Stimulated activated naive B cell treated with anti-CD40 and anti-IgM and Interleukin-4, amounts not matched to agents 10 μg/mL and 1 μg/mL and 100 μg/mL, for 72 hours (primary cell): ENCODE results near the gene LRRC71.

Source experiments
- ATAC-seq, 2 donors: fragments of 150-1000 bp; cut with Tn5 transposase; replicated peaks; 2 replicates each; pipeline ENCODE4 v1.10.0; 2021; ENCODE audit warnings: moderate library complexity in 1 of 2
- DNase-seq: peaks from one replicate; pipeline ENCODE4 v3.0.0; 2021
- H3K27ac Mint-ChIP-seq: one replicate; pipeline ENCODE4 v1.8.0; 2022; ENCODE audit warnings: mild to moderate bottlenecking, mixed read lengths
- H3K27me3 Mint-ChIP-seq, 2 donors: one replicate each; pipeline ENCODE4 v1.8.0; 2022; ENCODE audit warnings: mixed read lengths in 2 of 2
- H3K36me3 Mint-ChIP-seq, 2 donors: one replicate each; pipeline ENCODE4 v1.8.0; 2022; ENCODE audit warnings: mixed read lengths in 2 of 2, mild to moderate bottlenecking in 1 of 2
- H3K4me1 Mint-ChIP-seq, 2 donors: one replicate each; pipeline ENCODE4 v1.8.0; 2022; ENCODE audit warnings: mixed read lengths in 2 of 2, mild to moderate bottlenecking in 1 of 2
- H3K4me3 Mint-ChIP-seq, 2 donors: one replicate each; pipeline ENCODE4 v1.8.0; 2022; ENCODE audit warnings: mild to moderate bottlenecking in 2 of 2, mixed read lengths in 2 of 2, moderate library complexity in 1 of 2
- H3K9me3 Mint-ChIP-seq, 2 donors: one replicate each; pipeline ENCODE4 v1.8.0; 2022; ENCODE audit warnings: mixed read lengths in 2 of 2, mild to moderate bottlenecking in 1 of 2

LRRC71 gene

DNA sequence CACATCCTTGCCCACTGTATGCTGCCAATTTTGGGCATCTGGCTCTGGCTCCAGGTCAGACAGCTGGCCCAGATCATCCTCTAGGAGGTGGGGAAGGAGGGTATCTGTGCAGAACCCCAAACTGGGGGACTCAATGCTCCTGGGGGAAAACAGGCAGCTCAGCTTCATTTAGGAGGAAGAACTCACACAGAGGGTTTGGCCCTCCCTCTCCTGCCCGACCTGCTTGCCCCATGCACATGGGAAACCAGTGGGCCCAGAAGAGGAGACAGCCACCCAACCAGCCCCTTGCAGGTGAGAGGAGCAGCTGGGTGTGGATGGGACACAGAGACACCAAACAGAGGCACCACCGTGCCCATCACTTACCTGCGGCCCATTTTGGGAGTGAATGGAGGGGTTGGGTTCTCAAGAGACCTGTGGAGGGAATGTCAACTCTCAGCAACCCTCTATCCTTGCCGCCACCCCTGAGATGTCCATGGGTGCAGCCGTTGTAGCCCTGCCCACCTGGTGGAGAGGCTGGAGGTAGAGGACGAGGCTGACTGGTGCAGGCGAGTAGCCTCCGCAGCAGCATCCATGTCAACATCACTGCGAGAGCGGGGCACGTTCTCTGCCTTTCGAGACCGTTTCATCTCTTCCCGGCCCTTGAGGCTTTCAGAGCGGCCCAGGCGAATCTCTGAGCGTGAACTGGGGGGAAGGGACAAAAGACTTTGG, 27.5 kb downstream of the LRRC71 start:
- no peak for ATAC-seq
- H3K27me3 Mint-ChIP-seq: no peaks in the 10 kb centered on the region
- H3K27ac Mint-ChIP-seq: no peak overlapping the region
- no peak overlapping the region for H3K4me3 Mint-ChIP-seq
- no peaks in the 10 kb centered on the region for H3K9me3 Mint-ChIP-seq
- H3K36me3 Mint-ChIP-seq: peaks cover 1 to 5% of the 10 kb centered on the region in 2 donors
- no peaks in the 10 kb centered on the region for H3K4me1 Mint-ChIP-seq
- DNase-seq: no peak

DNA sequence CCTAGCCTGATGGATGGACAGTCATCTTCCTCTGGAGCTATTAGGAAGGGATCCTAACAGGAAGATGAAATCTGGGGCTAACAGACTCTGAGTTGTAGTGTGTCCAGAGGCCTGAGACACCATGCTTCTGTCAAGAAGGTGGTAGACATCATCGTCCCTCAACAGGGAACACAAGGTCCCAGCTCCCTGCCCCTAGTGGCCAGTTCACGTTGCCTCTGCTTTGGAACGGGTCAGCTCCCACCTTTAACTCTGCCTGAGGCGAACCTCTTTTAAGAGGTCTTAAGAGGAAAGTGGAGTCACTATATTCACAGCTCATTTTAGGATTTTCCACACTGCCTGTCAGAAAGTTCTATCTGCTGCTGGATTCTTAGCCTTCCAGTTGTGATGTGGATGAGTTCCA, 28.3 kb downstream of the LRRC71 start:
- ATAC-seq (no peak), DNase-seq (no peak)
- Mint-ChIP-seq H3K36me3 (peaks cover 1 to 5% of the 10 kb centered on the region in 2 donors), H3K9me3 (no peaks in the 10 kb centered on the region), H3K4me3 (no peak overlapping the region), H3K27ac (no peak overlapping the region), H3K4me1 (no peaks in the 10 kb centered on the region), H3K27me3 (no peaks in the 10 kb centered on the region)

DNA sequence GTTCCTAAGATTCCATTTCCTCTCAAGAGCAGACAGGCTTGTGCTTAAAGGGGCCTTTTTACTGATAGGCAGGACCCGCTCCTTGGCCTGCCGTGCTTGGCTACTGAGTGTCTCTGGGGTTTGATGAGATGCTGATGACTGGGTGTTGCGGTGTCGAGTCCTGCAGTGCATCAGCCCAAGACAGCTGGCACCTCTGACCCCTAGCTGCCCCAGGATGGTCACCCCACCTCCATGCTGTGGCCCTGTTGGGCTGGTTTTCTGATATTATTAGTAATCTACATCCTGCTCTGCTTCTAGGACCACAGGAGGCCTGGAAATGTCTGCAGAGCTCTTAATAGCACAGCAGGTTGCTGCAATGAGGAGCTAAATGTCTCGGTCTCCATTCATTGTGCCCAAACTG, 28.7 kb downstream of the LRRC71 start:
- no peak for ATAC-seq
- no peaks in the 10 kb centered on the region for H3K4me1 Mint-ChIP-seq
- H3K27ac Mint-ChIP-seq: no peak overlapping the region

DNA sequence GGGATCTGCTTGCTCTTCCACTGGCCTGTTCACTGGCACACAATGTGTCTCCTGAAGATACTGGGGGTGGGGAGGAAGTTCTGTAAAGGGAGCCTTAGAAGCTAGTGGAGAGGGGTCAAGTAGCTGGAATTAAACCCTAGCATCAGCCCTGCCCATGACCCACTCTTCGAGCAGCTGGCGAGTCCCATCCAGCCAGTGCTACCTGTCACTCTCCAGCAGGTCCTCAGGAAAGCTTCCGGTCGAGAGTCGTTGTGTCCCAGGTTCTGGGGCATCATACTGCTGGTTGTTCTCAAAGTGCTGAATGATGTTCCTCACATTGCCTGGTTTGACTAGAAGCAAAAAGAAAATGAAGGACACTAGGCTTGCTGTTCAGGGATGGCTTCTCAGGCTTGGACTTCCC, 30.9 kb downstream of the LRRC71 start:
- Mint-ChIP-seq H3K4me3 (no peak overlapping the region), H3K27ac (no peak overlapping the region), H3K9me3 (no peaks in the 10 kb centered on the region), H3K27me3 (no peaks in the 10 kb centered on the region), H3K4me1 (no peaks in the 10 kb centered on the region), H3K36me3 (peaks cover 0 to 4% of the 10 kb centered on the region in 2 donors)
- ATAC-seq (no peak), DNase-seq (no peak)

More for the DNA sequence above, 28.7 kb downstream of the LRRC71 start:
- no peak for DNase-seq
- no peaks in the 10 kb centered on the region for H3K27me3 Mint-ChIP-seq
- peaks cover 1 to 5% of the 10 kb centered on the region in 2 donors for H3K36me3 Mint-ChIP-seq
- no peaks in the 10 kb centered on the region for H3K9me3 Mint-ChIP-seq
- no peak overlapping the region for H3K4me3 Mint-ChIP-seq

DNA sequence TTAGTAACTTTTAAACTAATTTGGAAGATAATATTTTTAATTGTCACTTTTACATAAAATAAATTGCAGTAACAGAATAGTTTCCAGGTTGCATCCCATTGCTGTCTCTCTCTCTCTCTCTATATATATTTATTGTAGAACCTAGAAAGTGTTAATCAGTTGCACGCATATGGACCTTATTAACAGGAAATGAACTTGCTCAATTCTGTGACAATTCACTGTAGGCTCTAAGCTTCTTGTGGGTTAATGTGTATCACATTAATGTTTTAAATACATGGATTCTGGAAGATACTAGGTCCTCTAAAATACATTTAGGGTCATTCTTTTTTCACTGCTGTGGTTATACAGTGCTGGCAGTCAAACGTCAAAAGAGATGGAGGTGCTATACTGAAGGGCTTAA, 33.1 kb downstream of the LRRC71 start:
- Mint-ChIP-seq H3K4me1 (no peaks in the 10 kb centered on the region), H3K9me3 (no peaks in the 10 kb centered on the region)
- no peak for ATAC-seq

DNA sequence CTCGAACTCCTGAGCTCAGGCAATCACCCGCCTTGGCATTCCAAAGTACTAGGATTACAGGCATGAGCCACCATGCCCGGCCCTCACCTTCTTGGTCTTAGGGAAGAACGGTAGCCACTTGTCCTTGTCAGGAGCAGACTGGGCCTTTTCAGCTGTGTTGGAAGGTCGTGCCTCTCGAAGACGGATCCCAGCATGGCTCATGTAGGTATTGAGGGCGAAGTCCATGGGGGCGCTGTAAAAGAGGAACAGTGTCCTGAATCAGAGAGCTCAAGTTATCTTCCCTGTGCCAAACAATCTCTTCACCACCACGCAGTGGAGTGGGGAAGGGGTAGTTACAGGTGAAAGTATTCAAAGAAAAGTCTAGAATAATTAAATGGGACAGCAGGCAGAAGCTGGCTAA, 35.9 kb downstream of the LRRC71 start:
- H3K36me3 Mint-ChIP-seq: peaks cover 0 to 18% of the 10 kb centered on the region in 2 donors
- peaks cover 0 to 4% of the 10 kb centered on the region in 2 donors for H3K27me3 Mint-ChIP-seq
- H3K4me1 Mint-ChIP-seq: peaks cover 0 to 9% of the 10 kb centered on the region in 2 donors
- no peak overlapping the region for H3K27ac Mint-ChIP-seq
- H3K9me3 Mint-ChIP-seq: no peaks in the 10 kb centered on the region
- no peak for ATAC-seq
- no peak overlapping the region for H3K4me3 Mint-ChIP-seq
- DNase-seq: no peak

More for the DNA sequence above, 33.1 kb downstream of the LRRC71 start:
- Mint-ChIP-seq H3K27me3 (peaks cover 0 to 4% of the 10 kb centered on the region in 2 donors), H3K36me3 (peaks cover 0 to 13% of the 10 kb centered on the region in 2 donors), H3K27ac (no peak overlapping the region), H3K4me3 (no peak overlapping the region)
- DNase-seq: no peak

DNA sequence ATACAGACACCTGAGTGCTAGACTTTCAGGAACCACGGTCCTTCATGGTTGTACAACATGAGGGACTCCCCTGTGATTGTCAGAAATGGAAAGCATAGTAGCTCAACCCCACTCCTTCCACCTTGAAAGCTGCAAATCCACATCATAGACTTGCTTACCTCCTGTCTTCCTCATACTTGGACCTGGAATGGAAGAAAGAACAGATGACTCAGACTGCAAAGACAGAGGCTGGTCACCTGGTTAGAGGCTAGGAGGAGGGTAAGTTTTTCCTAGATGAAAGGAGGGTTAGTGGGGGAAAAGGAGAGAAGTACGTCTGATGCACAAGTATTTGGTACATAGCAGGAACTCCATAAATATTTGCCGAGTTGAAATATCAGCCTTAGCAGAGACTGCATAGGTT, 37.2 kb downstream of the LRRC71 start:
- DNase-seq (no peak), ATAC-seq (no peak)
- H3K27me3 Mint-ChIP-seq: peaks cover 4 to 6% of the 10 kb centered on the region in 2 donors
- H3K4me3 Mint-ChIP-seq: no peak overlapping the region
- peaks cover 0 to 2% of the 10 kb centered on the region in 2 donors for H3K9me3 Mint-ChIP-seq
- peaks cover 0 to 12% of the 10 kb centered on the region in 2 donors for H3K4me1 Mint-ChIP-seq
- no peak overlapping the region for H3K27ac Mint-ChIP-seq
- H3K36me3 Mint-ChIP-seq: peaks cover 0 to 23% of the 10 kb centered on the region in 2 donors

DNA sequence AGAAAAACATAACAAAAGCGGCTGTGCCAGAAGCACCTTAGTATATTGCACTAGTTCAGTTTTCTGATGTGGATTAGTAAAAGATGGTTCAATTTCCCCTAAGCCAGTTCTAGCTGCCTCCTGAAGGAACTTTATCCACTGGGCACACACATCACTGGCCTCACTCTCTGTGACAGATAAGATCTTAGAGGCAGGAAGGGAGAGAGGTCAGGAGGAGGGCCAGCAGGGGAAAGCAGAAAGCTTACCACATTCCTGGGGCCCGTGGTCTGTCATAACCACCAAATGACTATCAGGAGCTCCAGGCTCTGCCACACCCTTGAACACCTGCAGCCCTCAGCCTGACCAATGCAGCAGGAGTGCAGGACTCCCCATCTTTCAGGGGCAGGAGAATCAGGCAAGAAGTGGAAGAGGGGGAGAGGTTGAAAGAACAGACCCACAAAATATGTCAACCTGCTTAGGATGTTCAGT, 37.8 kb downstream of the LRRC71 start:
- H3K27ac Mint-ChIP-seq: peak overlapping the region; percentile 75
- H3K4me3 Mint-ChIP-seq: no peak overlapping the region
- peaks cover 4 to 6% of the 10 kb centered on the region in 2 donors for H3K27me3 Mint-ChIP-seq
- H3K36me3 Mint-ChIP-seq: peaks cover 0 to 26% of the 10 kb centered on the region in 2 donors
- H3K4me1 Mint-ChIP-seq: peaks cover 4 to 17% of the 10 kb centered on the region in 2 donors
- no peak for ATAC-seq
- peaks cover 0 to 2% of the 10 kb centered on the region in 2 donors for H3K9me3 Mint-ChIP-seq
- DNase-seq: no peak

DNA sequence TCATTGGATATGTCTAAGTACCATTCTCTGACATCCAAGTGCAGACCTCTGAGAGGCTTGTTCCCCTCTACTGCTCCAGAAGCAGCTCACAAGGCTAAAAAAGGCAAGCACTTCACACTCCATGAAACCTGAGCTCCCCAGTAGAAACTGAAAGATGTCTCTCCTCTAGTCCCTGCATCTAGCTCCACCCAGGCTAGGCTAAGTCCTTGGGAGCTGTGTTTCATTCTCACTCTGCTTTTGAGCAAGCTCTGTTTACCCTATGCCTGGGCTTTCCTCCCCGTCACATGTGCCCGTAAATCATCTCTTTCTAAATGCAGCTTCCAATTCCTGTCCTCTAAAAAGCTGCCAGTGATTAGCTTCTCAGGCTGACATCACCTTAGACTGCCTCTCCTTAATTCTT, 39.0 kb downstream of the LRRC71 start:
- Mint-ChIP-seq H3K27me3 (peaks cover 4 to 6% of the 10 kb centered on the region in 2 donors), H3K4me1 (peaks cover 15 to 23% of the 10 kb centered on the region in 2 donors), H3K27ac (no peak overlapping the region), H3K4me3 (no peak overlapping the region), H3K9me3 (peaks cover 0 to 5% of the 10 kb centered on the region in 2 donors), H3K36me3 (peaks cover 0 to 26% of the 10 kb centered on the region in 2 donors)
- ATAC-seq (peak; percentile 31 to 48), DNase-seq (no peak)

DNA sequence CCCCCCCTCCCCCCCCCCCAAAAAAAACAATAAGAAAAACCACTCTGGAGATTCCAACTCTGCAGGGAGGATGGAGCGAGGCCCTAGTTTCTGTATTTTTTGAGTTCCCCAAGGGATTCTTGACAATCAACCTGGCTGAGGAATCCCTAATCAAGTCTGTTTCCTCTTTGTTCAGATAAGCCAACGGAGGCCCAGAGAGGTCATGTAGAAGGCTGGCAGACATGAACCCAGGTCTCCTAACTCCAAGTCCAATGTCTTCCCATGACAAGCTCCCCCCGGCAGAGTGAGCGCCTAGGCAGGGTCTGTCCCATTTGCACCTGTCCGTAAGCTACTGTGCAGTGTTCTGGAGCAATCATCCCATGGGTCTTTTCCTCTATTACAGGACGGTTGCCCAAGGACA, 39.5 kb downstream of the LRRC71 start:
- no peak overlapping the region for H3K4me3 Mint-ChIP-seq
- peaks cover 0 to 6% of the 10 kb centered on the region in 2 donors for H3K9me3 Mint-ChIP-seq
- DNase-seq (no peak), ATAC-seq (no peak)
- peaks cover 17 to 23% of the 10 kb centered on the region in 2 donors for H3K4me1 Mint-ChIP-seq
- no peak overlapping the region for H3K27ac Mint-ChIP-seq
- peaks cover 0 to 26% of the 10 kb centered on the region in 2 donors for H3K36me3 Mint-ChIP-seq
- H3K27me3 Mint-ChIP-seq: peaks cover 4 to 6% of the 10 kb centered on the region in 2 donors

DNA sequence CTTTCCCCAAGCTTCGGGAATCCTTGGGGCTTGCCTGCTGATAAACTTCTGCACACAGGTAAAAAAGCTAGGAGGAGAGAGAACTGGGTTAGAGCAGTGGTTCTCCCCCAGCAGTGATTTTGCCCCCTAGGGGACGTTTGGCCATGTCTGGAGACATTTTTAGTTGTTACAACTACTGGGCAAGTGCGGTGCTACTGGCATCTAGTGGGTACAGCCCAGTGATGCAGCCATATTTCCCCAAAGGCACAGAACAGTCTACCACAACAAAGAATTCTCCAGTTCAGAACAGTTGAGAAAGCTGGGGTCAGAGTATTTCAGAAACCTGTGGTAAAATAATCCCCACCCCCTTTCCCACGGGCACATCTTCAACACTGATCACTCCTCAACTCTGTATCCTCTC, 41.3 kb downstream of the LRRC71 start:
- Mint-ChIP-seq H3K27ac (no peak overlapping the region), H3K27me3 (peaks cover 4 to 6% of the 10 kb centered on the region in 2 donors), H3K4me3 (no peak overlapping the region), H3K4me1 (peaks cover 17 to 23% of the 10 kb centered on the region in 2 donors), H3K36me3 (peaks cover 0 to 22% of the 10 kb centered on the region in 2 donors), H3K9me3 (peaks cover 0 to 6% of the 10 kb centered on the region in 2 donors)
- ATAC-seq (peak; percentile 68 to 70), DNase-seq (no peak)

DNA sequence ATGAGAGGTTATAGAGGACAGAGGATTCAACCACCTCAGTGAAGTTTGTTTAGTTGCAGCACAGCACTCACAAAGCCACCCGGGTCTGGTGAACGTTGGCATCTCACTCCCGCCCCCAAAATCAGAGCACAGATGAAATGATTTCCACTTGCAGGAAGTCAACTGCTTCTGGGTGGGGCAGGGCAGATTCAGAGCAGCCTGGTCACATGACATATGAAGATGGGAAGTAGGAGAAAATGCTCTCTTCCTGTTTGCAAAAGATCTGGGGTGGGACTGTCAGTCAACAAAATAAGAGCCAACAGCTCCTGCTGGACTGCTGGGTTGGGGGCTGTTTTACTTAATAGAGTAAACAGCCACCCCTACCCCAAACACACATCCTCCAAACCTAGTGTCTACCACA, 43.2 kb downstream of the LRRC71 start:
- H3K4me1 Mint-ChIP-seq: peaks cover 17 to 23% of the 10 kb centered on the region in 2 donors
- DNase-seq (no peak), ATAC-seq (peak; percentile 66 to 70)
- no peak overlapping the region for H3K27ac Mint-ChIP-seq
- peaks cover 5 to 12% of the 10 kb centered on the region in 2 donors for H3K27me3 Mint-ChIP-seq
- H3K4me3 Mint-ChIP-seq: peak overlapping the region; percentile 29 to 41
- H3K36me3 Mint-ChIP-seq: peaks cover 0 to 13% of the 10 kb centered on the region in 2 donors
- H3K9me3 Mint-ChIP-seq: peaks cover 0 to 6% of the 10 kb centered on the region in 2 donors

DNA sequence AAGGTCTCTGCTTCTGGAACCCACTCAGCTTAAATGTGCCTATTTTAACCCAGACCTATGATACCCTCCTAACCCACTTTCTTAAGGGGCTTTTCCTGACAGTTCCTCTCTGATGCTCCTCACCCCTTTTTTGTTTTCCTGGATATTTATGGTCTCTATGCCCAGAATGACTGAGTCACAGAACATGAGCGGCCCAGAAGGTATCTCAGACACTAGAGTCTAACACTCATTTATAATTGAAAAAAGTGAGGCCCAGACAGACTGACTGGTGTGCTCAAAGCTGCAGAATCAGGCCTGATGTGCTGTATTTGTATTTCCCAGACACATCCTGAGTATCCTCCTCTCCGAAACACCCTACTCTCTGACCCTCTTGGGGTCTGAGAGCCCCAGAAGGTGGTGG, 44.0 kb downstream of the LRRC71 start:
- Mint-ChIP-seq H3K27ac (no peak overlapping the region), H3K27me3 (peaks cover 13 to 19% of the 10 kb centered on the region in 2 donors), H3K36me3 (peaks cover 0 to 13% of the 10 kb centered on the region in 2 donors), H3K9me3 (peaks cover 0 to 6% of the 10 kb centered on the region in 2 donors), H3K4me1 (peaks cover 17% of the 10 kb centered on the region in 2 donors), H3K4me3 (no peak overlapping the region)
- ATAC-seq (no peak), DNase-seq (no peak)

DNA sequence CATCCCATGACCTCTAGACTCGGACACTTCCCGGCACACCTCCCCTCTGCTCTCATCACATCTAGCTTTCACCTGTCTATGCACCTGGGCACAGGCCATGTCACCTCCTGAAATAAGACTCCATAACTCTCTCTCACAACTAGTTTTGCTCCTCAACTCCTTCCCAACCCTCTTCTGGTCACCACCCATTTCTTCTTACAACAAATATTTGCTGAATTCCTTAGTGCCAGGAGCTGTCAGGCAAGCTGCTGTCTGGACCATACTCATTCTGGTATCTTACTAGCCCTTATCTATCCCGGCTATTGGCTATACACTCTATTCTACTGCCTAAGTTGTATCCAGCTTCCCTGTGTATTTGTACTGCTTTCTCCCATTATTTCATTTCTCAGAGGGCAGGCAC, 49.1 kb downstream of the LRRC71 start:
- H3K36me3 Mint-ChIP-seq: no peaks in the 10 kb centered on the region

DNA sequence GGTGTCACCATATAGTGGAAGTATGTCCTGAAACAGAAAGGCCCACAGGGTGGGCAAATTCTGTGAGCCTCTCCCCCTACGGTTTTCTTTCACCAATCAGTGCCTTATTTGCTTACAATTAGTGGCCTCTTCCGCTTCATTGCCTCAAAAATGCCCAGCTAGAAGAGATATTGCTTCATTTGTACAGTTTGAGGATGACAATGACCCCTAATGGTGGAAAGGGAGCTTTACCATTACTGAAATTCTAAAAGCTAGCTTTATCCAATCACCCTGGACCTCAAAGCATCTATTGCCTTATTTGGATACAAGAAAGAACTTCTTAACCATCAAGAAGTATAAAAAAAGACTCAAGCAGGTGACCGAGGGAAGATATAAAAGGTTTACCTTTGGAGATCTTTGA, 49.6 kb downstream of the LRRC71 start:
- ATAC-seq: no peak
- H3K9me3 Mint-ChIP-seq: no peaks in the 10 kb centered on the region

More for the DNA sequence above, 49.1 kb downstream of the LRRC71 start:
- ATAC-seq: no peak
- no peak overlapping the region for H3K4me3 Mint-ChIP-seq
- H3K4me1 Mint-ChIP-seq: peaks cover 0 to under 1% of the 10 kb centered on the region in 2 donors
- no peaks in the 10 kb centered on the region for H3K9me3 Mint-ChIP-seq
- no peak for DNase-seq
- no peak overlapping the region for H3K27ac Mint-ChIP-seq
- H3K27me3 Mint-ChIP-seq: peaks cover 16 to 33% of the 10 kb centered on the region in 2 donors

More for the DNA sequence above, 49.6 kb downstream of the LRRC71 start:
- no peaks in the 10 kb centered on the region for H3K36me3 Mint-ChIP-seq
- no peaks in the 10 kb centered on the region for H3K4me1 Mint-ChIP-seq
- no peak overlapping the region for H3K27ac Mint-ChIP-seq
- H3K4me3 Mint-ChIP-seq: no peak overlapping the region
- no peak for DNase-seq
- H3K27me3 Mint-ChIP-seq: peaks cover 16 to 37% of the 10 kb centered on the region in 2 donors
